ENCODE data around the gene S100A5. TPM values are rescaled to one million over a fixed set of nuclear protein-coding genes. Genes with fewer than 3 reads are reported as not detected.
A peak's percentile ranks its signal among the peaks of the same experiment; 100 is the strongest.

The S100A5 gene
- total RNA-seq, 1 donor from 2014 or later = 0.47 TPM

DNA sequence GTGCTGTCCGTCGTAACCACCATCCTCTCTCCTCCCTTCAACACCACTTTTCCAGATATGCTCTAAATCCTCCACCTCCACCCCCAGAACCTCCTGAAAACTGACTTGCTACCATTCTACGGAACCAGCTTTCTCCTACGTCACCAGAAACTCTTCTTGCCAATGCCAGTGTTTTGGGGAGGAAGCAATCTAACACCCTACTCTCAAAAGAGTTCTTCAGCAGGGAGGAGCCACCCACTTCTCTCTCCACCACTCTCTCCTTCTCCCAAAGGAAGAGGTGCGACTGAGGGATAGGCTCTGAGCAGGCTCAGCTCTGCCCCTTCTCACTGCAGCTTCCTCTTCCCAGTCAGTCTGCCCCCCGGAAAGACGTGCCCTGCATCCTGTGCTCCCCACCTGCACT lies 31.0 kb upstream of the S100A5 start:
- Mint-ChIP-seq H3K9me3 (ENCODE audit: low read depth) (no peaks in the 10 kb centered on the region), H3K27ac (ENCODE audit: unreplicated experiment) (peak overlapping the region; percentile 72), H3K4me1 (ENCODE audit: low read depth) (peaks cover 41% of the 10 kb centered on the region)

DNA sequence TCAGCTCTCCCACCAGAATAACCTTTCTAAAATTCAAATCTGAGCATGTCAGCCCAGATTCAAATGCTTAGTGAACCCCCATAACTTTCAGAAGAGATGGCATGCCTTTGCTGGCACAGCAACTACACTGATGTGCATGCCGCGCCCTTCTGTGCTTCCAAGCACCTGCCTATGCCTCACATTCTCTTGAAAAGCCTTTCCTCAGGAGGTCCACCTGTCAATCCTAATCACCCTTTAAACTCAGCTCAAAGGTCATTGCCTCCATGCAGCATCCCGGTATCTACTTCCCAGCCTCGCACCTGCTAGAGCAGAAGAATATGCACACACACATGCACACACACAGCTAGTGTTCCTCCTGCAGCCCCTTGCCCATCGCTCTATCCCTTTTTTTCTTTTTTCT lies 30.1 kb upstream of the S100A5 start:
- H3K27ac Mint-ChIP-seq (ENCODE audit: unreplicated experiment) = peak overlapping the region; percentile 13
- no peak for TF ChIP-seq CTCF (IDR thresholded peaks at IDR 0.05)
- no peak overlapping the region for H3K4me3 Mint-ChIP-seq (ENCODE audit: unreplicated experiment)
- H3K27me3 Mint-ChIP-seq (ENCODE audit: low read depth) = no peaks in the 10 kb centered on the region
- DNase-seq (ENCODE audit: low spot score) = no peak
- H3K9me3 Mint-ChIP-seq (ENCODE audit: low read depth) = no peaks in the 10 kb centered on the region
- peaks cover 49% of the 10 kb centered on the region for H3K4me1 Mint-ChIP-seq (ENCODE audit: low read depth)
- H3K36me3 Mint-ChIP-seq (ENCODE audit: low read depth) = no peaks in the 10 kb centered on the region

More for the DNA sequence above, 31.0 kb upstream of the S100A5 start:
- no peak for TF ChIP-seq CTCF (IDR thresholded peaks at IDR 0.05)
- DNase-seq (ENCODE audit: low spot score) = no peak
- no peak overlapping the region for H3K4me3 Mint-ChIP-seq (ENCODE audit: unreplicated experiment)
- H3K36me3 Mint-ChIP-seq (ENCODE audit: low read depth) = no peaks in the 10 kb centered on the region
- no peaks in the 10 kb centered on the region for H3K27me3 Mint-ChIP-seq (ENCODE audit: low read depth)

- Mint-ChIP-seq H3K9me3 (ENCODE audit: low read depth) (no peaks in the 10 kb centered on the region), H3K36me3 (ENCODE audit: low read depth) (no peaks in the 10 kb centered on the region), H3K27ac (ENCODE audit: unreplicated experiment) (peak overlapping the region; percentile 19), H3K27me3 (ENCODE audit: low read depth) (no peaks in the 10 kb centered on the region), H3K4me1 (ENCODE audit: low read depth) (peaks cover 60% of the 10 kb centered on the region), H3K4me3 (ENCODE audit: unreplicated experiment) (no peak overlapping the region)
- no peak for DNase-seq (ENCODE audit: low spot score)
- no peak for TF ChIP-seq CTCF (IDR thresholded peaks at IDR 0.05)
These were observed 28.7 kb upstream of the S100A5 start for GRCh38 chr1:153569465-153569864.

DNA sequence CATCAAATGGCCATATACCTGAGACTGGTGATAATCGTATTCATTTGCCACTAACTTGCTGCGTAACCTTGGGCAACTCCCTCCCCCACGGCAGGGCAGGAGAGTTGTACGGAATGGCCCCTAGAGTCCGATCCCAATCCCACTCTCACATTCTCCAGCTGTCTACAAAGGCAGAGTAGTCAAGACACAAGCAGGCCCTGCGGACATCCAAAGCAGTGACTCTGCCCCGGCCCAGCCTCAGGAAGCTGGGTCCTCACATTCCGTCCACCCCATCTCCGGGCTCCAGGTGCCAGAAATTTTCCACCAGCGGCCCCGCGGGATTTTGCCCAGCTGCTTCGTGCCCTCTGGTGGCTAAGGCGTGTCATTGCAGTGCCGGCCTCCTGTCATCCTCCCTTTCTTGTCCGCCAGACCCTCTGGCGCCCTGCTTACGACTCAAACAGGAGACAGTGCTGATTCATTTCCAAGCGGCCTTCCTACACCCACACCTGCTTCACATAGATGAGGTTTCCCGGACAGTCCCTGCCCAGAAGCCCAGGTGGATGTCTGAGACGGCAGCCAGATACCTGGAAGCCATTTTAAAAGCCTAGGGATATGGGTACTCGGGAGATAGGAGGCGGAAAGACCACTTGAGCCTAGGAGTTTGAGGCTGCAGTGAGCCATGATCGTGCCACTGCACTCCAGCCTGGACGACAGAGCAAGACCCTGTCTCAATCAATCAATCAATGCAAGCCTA lies 27.8 kb upstream of the S100A5 start:
- Mint-ChIP-seq H3K27me3 (ENCODE audit: low read depth) (no peaks in the 10 kb centered on the region), H3K9me3 (ENCODE audit: low read depth) (no peaks in the 10 kb centered on the region), H3K27ac (ENCODE audit: unreplicated experiment) (peak overlapping the region; percentile 99), H3K4me1 (ENCODE audit: low read depth) (peaks cover 65% of the 10 kb centered on the region), H3K4me3 (ENCODE audit: unreplicated experiment) (peak overlapping the region; percentile 49), H3K36me3 (ENCODE audit: low read depth) (no peaks in the 10 kb centered on the region)
- no peak for DNase-seq (ENCODE audit: low spot score)
- TF ChIP-seq CTCF (IDR thresholded peaks at IDR 0.05) = peak; percentile 99

GRCh38 chr1:153567621-153568366 lies 27.1 kb upstream of the S100A5 start:
- peaks cover 61% of the 10 kb centered on the region for H3K4me1 Mint-ChIP-seq (ENCODE audit: low read depth)
- H3K9me3 Mint-ChIP-seq (ENCODE audit: low read depth) = no peaks in the 10 kb centered on the region
- H3K27me3 Mint-ChIP-seq (ENCODE audit: low read depth) = no peaks in the 10 kb centered on the region
- peak overlapping the region; percentile 99 for H3K27ac Mint-ChIP-seq (ENCODE audit: unreplicated experiment)
- no peaks in the 10 kb centered on the region for H3K36me3 Mint-ChIP-seq (ENCODE audit: low read depth)
- peak overlapping the region; percentile 49 for H3K4me3 Mint-ChIP-seq (ENCODE audit: unreplicated experiment)
- no peak for DNase-seq (ENCODE audit: low spot score)
- no peak for TF ChIP-seq CTCF (IDR thresholded peaks at IDR 0.05)

Measured in chondrocyte (in vitro differentiated cells).